ENCODE measurements around the gene WFDC1.

Gene WFDC1
- total RNA-seq, result 0 to 0.07 (median 0) reads per million in 9 experiments

GRCh38 chr16:84294531-84295142 is at the start of gene WFDC1:
Gene WFDC1 (plus strand): TSS chr16:84294878. CDS start chr16:84294972, 94 bp downstream.
- Mint-ChIP-seq H3K4me1 (ENCODE audit: low read depth in 2 of 2) (peaks cover 5 to 7% of the 10 kb centered on the region in 2 donors), H3K27ac (no peak within 1 kb of the TSS), H3K9me3 (no peaks in the 10 kb centered on the region), H3K36me3 (ENCODE audit: insufficient read depth) (no peaks in the 10 kb centered on the region), H3K27me3 (peaks cover 49 to 76% of the 10 kb centered on the region in 2 donors), H3K4me3 (peak within 1 kb of the TSS in 1 of 2 donors; percentile 3)
- ATAC-seq (replicated peaks) (no peak), DNase-seq (no peak)

DNA sequence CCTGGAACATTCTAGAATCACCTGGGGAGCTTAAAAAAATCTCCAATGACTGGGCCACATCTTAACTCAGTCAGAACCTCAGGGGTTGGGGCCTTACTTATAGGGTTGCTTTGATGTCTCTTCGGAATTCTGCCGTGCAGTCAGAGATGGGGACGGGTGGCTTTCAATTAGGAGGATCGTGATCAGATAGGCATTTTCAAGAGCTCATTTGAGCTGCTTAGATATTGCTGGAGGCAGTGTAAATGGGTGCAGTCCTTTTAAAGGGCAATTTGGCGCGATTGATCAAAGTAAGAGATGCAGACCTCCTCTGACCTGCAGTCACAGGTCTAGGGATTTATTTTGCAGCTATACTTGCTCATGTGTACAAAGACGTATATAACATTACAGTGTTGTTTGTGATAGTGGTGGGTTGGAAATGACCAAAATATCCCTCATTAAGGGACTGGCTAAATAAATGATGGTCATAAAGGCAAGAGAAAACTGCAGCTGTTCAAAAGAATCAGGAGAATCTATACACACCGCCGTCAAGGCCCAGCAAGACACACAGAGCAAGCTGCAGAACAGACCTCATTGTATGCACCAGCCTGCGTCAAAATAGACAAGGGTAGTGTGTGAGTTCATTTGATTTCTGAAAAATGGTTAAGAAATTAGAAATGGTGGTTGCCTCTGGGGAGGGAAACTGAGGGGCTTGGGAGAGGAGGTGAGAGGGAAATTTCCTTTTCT is 48.6 kb upstream of the WFDC1 start:
- H3K9me3 Mint-ChIP-seq, result no peaks in the 10 kb centered on the region
- no peak for DNase-seq
- peaks cover 47 to 80% of the 10 kb centered on the region in 2 donors for H3K27me3 Mint-ChIP-seq
- no peak overlapping the region for H3K4me3 Mint-ChIP-seq
- no peak for ATAC-seq (replicated peaks)
- no peak overlapping the region for H3K27ac Mint-ChIP-seq
- no peaks in the 10 kb centered on the region for H3K36me3 Mint-ChIP-seq (ENCODE audit: insufficient read depth)
- no peaks in the 10 kb centered on the region for H3K4me1 Mint-ChIP-seq (ENCODE audit: low read depth in 2 of 2)

DNA sequence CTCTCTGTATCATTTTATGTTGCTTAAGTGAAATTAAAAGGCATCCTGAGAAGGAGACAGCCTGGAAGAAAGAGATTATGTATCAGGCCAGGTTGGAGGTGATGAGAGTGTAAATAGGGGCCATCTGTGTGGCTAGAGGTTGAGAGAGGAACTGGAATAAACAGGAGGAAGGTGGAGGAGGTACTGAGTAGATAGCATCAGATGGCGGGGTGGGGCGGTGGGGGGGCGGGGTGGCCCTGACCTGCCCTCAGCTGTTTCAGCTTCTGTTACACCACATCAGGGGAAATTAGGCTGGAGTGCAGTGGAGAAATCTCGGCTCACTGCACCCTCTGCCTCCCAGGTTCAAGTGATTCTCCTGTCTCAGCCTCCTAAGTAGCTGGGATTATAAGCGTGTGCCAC is 48.0 kb upstream of the WFDC1 start:
- no peak for ATAC-seq (replicated peaks)
- Mint-ChIP-seq H3K27me3 (peaks cover 47 to 80% of the 10 kb centered on the region in 2 donors), H3K27ac (no peak overlapping the region)

DNA sequence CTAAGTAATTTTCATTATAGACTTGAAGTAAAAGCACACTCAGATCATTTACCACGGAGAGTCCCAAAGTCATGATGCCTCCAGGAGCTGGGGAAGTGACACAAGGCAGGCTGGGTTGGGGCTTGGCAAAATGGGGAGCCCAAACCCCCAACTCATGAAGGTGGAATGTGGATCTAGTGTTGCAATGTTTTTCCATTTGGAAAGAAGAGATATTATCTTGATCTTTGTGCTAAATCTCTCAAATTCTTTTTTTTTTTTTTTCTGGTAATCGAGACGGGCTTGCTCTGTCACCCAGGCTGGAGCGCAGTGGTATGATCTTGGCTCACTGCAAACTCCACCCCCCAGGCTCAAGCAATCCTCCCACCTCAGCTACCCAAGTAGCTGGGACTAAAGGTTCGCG is 47.3 kb upstream of the WFDC1 start:
- DNase-seq (no peak), ATAC-seq (replicated peaks) (no peak)
- Mint-ChIP-seq H3K4me3 (no peak overlapping the region), H3K27ac (no peak overlapping the region), H3K9me3 (no peaks in the 10 kb centered on the region), H3K27me3 (peaks cover 52 to 80% of the 10 kb centered on the region in 2 donors), H3K4me1 (ENCODE audit: low read depth in 2 of 2) (no peaks in the 10 kb centered on the region), H3K36me3 (ENCODE audit: insufficient read depth) (no peaks in the 10 kb centered on the region)

More for the DNA sequence above, 48.0 kb upstream of the WFDC1 start:
- no peaks in the 10 kb centered on the region for H3K4me1 Mint-ChIP-seq (ENCODE audit: low read depth in 2 of 2)
- H3K36me3 Mint-ChIP-seq (ENCODE audit: insufficient read depth), result no peaks in the 10 kb centered on the region
- no peak for DNase-seq
- H3K9me3 Mint-ChIP-seq, result no peaks in the 10 kb centered on the region
- H3K4me3 Mint-ChIP-seq, result no peak overlapping the region

DNA sequence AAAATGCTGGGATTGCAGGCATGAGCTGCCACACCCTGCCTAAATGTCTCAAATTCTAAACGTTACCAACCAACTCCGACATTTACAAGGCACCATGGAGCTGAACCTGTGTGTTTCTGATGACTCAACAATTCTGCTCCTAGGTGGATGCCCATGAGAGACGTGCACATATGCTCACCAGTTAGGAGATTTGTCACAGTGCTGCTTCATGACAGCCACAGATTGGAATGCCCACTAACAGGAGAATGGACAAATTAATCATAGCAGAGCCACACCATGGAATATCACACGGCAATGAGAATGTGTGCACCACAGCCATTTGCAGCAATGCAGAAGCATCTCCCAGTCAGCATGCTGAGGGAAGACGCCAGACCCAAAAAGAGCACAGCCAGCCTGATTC is 46.8 kb upstream of the WFDC1 start:
- H3K4me3 Mint-ChIP-seq, result no peak overlapping the region
- no peaks in the 10 kb centered on the region for H3K4me1 Mint-ChIP-seq (ENCODE audit: low read depth in 2 of 2)
- H3K27ac Mint-ChIP-seq, result no peak overlapping the region
- ATAC-seq (replicated peaks) (no peak), DNase-seq (no peak)
- peaks cover 55 to 80% of the 10 kb centered on the region in 2 donors for H3K27me3 Mint-ChIP-seq
- H3K9me3 Mint-ChIP-seq, result no peaks in the 10 kb centered on the region
- H3K36me3 Mint-ChIP-seq (ENCODE audit: insufficient read depth), result no peaks in the 10 kb centered on the region

DNA sequence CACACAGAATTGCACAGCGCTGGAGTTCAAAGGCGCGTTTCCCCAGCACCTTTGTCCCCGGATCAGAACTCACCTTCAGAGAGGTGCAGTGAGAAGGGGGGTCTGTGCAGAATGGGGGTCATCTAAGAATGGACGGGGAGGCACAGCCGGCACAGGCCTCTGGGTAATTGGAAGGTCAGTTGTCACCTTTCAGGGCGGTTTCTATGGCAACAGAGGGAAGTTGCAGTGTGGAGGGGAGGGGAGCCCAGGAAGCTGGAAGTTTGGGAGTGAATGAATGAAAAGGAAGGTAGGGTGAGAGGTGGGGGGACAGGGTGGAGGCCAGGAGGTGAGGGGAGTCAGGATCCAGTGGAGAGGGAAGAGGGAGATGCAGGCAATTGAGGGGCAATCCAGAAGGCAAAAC is 42.5 kb upstream of the WFDC1 start:
- peaks cover 0 to 2% of the 10 kb centered on the region in 2 donors for H3K9me3 Mint-ChIP-seq

GRCh38 chr16:84253173-84253572 is 41.5 kb upstream of the WFDC1 start:
- H3K27me3 Mint-ChIP-seq, result peaks cover 63 to 64% of the 10 kb centered on the region in 2 donors
- H3K9me3 Mint-ChIP-seq, result peaks cover 0 to 2% of the 10 kb centered on the region in 2 donors
- no peaks in the 10 kb centered on the region for H3K4me1 Mint-ChIP-seq (ENCODE audit: low read depth in 2 of 2)
- DNase-seq, result no peak
- H3K4me3 Mint-ChIP-seq, result no peak overlapping the region
- H3K36me3 Mint-ChIP-seq (ENCODE audit: insufficient read depth), result no peaks in the 10 kb centered on the region
- ATAC-seq (replicated peaks), result no peak
- no peak overlapping the region for H3K27ac Mint-ChIP-seq

More for the DNA sequence above, 42.5 kb upstream of the WFDC1 start:
- Mint-ChIP-seq H3K27me3 (peaks cover 57 to 64% of the 10 kb centered on the region in 2 donors), H3K4me3 (no peak overlapping the region), H3K36me3 (ENCODE audit: insufficient read depth) (no peaks in the 10 kb centered on the region), H3K4me1 (ENCODE audit: low read depth in 2 of 2) (no peaks in the 10 kb centered on the region), H3K27ac (no peak overlapping the region)
- ATAC-seq (replicated peaks) (no peak), DNase-seq (no peak)

DNA sequence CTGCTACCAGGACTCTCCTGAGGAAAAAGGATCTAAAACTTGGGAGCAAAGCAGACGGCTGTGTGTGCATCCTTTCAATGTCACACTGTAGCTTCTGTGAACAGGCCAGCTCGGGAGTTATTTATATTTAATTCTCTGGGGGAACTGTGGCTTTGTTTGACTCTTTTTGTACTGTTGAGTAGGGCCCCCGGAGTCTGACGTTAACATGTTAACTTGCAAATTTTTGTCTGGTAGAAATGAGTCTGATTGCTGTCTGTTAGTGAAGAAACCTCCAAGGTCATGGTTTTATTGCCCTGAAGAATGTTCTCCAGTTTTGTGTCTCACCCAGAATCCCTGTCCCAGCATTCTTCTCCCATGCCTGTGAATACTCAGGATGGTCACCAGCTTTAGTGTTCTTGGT is 40.6 kb upstream of the WFDC1 start:
- ATAC-seq (replicated peaks), result no peak
- Mint-ChIP-seq H3K4me3 (no peak overlapping the region), H3K36me3 (ENCODE audit: insufficient read depth) (no peaks in the 10 kb centered on the region), H3K27ac (no peak overlapping the region), H3K4me1 (ENCODE audit: low read depth in 2 of 2) (no peaks in the 10 kb centered on the region), H3K9me3 (peaks cover 0 to 2% of the 10 kb centered on the region in 2 donors), H3K27me3 (peaks cover 63% of the 10 kb centered on the region in 2 donors)
- DNase-seq, result no peak

GRCh38 chr16:84255050-84255810 is 39.4 kb upstream of the WFDC1 start:
- H3K27ac Mint-ChIP-seq, result no peak overlapping the region

DNA sequence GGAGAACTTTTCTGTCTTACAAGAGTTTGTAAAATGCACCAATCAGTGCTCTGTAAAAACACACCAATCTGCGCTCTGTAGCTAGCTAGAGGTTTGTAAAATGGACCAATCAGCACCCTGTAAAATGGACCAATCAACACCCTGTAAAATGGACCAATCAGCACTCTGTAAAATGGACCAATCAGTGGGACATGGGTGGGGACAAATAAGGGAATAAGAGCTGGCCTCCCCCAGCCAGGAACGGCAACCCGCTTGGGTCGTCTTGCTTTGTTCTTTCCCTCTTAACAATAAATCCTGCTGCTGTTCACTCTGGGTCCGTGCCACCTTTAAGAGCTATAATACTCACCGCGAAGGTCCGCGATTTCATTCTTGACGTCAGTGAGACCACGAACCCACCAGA is 36.4 kb upstream of the WFDC1 start:
- peaks cover 0 to 2% of the 10 kb centered on the region in 2 donors for H3K9me3 Mint-ChIP-seq
- no peaks in the 10 kb centered on the region for H3K36me3 Mint-ChIP-seq (ENCODE audit: insufficient read depth)
- no peak for ATAC-seq (replicated peaks)
- peaks cover 36 to 45% of the 10 kb centered on the region in 2 donors for H3K27me3 Mint-ChIP-seq
- H3K27ac Mint-ChIP-seq, result no peak overlapping the region
- no peak overlapping the region for H3K4me3 Mint-ChIP-seq
- no peak for DNase-seq
- no peaks in the 10 kb centered on the region for H3K4me1 Mint-ChIP-seq (ENCODE audit: low read depth in 2 of 2)

More at GRCh38 chr16:84255050-84255810, 39.4 kb upstream of the WFDC1 start:
- Mint-ChIP-seq H3K4me3 (no peak overlapping the region), H3K4me1 (ENCODE audit: low read depth in 2 of 2) (no peaks in the 10 kb centered on the region), H3K9me3 (peaks cover 0 to 2% of the 10 kb centered on the region in 2 donors), H3K27me3 (peaks cover 52 to 53% of the 10 kb centered on the region in 2 donors), H3K36me3 (ENCODE audit: insufficient read depth) (no peaks in the 10 kb centered on the region)
- ATAC-seq (replicated peaks) (no peak), DNase-seq (no peak)

GRCh38 chr16:84259691-84260090 is 35.0 kb upstream of the WFDC1 start:
- H3K27ac Mint-ChIP-seq, result no peak overlapping the region
- no peak for DNase-seq
- H3K4me3 Mint-ChIP-seq, result no peak overlapping the region
- no peak for ATAC-seq (replicated peaks)
- H3K27me3 Mint-ChIP-seq, result peaks cover 36 to 50% of the 10 kb centered on the region in 2 donors
- no peaks in the 10 kb centered on the region for H3K36me3 Mint-ChIP-seq (ENCODE audit: insufficient read depth)
- peaks cover 0 to 2% of the 10 kb centered on the region in 2 donors for H3K9me3 Mint-ChIP-seq
- H3K4me1 Mint-ChIP-seq (ENCODE audit: low read depth in 2 of 2), result no peaks in the 10 kb centered on the region

- no peak for ATAC-seq (replicated peaks)
- Mint-ChIP-seq H3K4me3 (no peak overlapping the region), H3K36me3 (ENCODE audit: insufficient read depth) (no peaks in the 10 kb centered on the region), H3K4me1 (ENCODE audit: low read depth in 2 of 2) (no peaks in the 10 kb centered on the region), H3K27ac (no peak overlapping the region), H3K27me3 (peaks cover 29 to 55% of the 10 kb centered on the region in 2 donors), H3K9me3 (no peaks in the 10 kb centered on the region)
- no peak for DNase-seq
Measured at GRCh38 chr16:84260766-84261554, 33.7 kb upstream of the WFDC1 start.

DNA sequence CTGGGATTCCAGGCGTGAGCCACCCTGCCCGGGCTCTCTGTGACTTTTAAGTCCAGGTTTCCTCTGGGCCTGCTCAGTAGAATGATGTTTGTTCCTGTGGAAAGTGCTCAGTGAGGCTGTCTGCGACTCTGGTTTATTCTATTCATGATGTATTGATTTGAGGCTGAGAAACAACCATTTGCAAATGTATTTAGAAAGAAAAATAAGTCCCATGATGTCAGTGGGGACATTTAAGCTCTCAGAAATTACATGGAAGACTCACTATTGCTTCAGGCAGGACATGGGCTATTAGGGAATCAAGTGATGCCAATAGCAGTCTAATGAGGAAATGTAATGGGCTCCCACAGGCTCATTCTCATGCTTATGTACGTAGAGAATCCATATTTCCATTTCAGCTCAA is 32.6 kb upstream of the WFDC1 start:
- Mint-ChIP-seq H3K36me3 (ENCODE audit: insufficient read depth) (no peaks in the 10 kb centered on the region), H3K4me1 (ENCODE audit: low read depth in 2 of 2) (no peaks in the 10 kb centered on the region), H3K4me3 (no peak overlapping the region), H3K9me3 (no peaks in the 10 kb centered on the region), H3K27ac (no peak overlapping the region), H3K27me3 (peaks cover 19 to 51% of the 10 kb centered on the region in 2 donors)
- no peak for ATAC-seq (replicated peaks)
- no peak for DNase-seq
